Neural progenitor cell (in vitro differentiated cells): ENCODE results near the gene LILRB3. TPM values are rescaled to one million over a fixed set of nuclear protein-coding genes. Genes with fewer than 3 reads are reported as not detected.

Experiments used
- DNase-seq: peaks from one replicate; pipeline ENCODE4 v3.0.0-alpha.2; 2016; ENCODE audit warnings: low spot score
- H2AFZ ChIP-seq: fragments of 200-600 bp; sonication (generic); replicated peaks from 2 replicates; pipeline ENCODE4 v1.6.1; 2016; ENCODE audit warnings: antibody characterized with exemption
- H3F3A ChIP-seq: fragments of 200-600 bp; sonication (generic); 2 replicates; pipeline ENCODE4 v1.6.1; 2016; ENCODE audit warnings: antibody characterized with exemption, low read depth
- H3K27ac ChIP-seq: fragments of 200-600 bp; sonication (generic); 2 replicates; pipeline ENCODE4 v1.5.1; 2016; ENCODE audit warnings: mild to moderate bottlenecking
- H3K27me3 ChIP-seq: fragments of 200-600 bp; sonication (generic); 2 replicates; pipeline ENCODE4 v1.6.1; 2016; ENCODE audit warnings: mild to moderate bottlenecking, moderate library complexity
- H3K36me3 ChIP-seq: fragments of 200-600 bp; sonication (generic); 2 replicates; pipeline ENCODE4 v1.5.1; 2016
- H3K4me1 ChIP-seq: fragments of 200-600 bp; sonication (generic); 2 replicates; pipeline ENCODE4 v1.6.1; 2016; ENCODE audit warnings: mixed run types
- H3K4me2 ChIP-seq: fragments of 200-600 bp; sonication (generic); 2 replicates; pipeline ENCODE4 v1.6.1; 2016
- H3K4me3 ChIP-seq: fragments of 200-600 bp; sonication (generic); 2 replicates; pipeline ENCODE4 v1.5.1; 2016
- H3K79me2 ChIP-seq: fragments of 200-600 bp; sonication (generic); 2 replicates; pipeline ENCODE4 v1.6.1; 2016; ENCODE audit warnings: low read depth
- H3K9ac ChIP-seq: fragments of 200-600 bp; sonication (generic); 2 replicates; pipeline ENCODE4 v1.6.1; 2016
- H3K9me3 ChIP-seq: fragments of 200-600 bp; sonication (generic); 2 replicates; pipeline ENCODE4 v1.5.1; 2016; ENCODE audit warnings: low read depth
- H4K20me1 ChIP-seq: fragments of 200-600 bp; sonication (generic); 2 replicates; pipeline ENCODE4 v1.6.1; 2016; ENCODE audit warnings: low read depth
- H3K27ac Mint-ChIP-seq: 3 replicates; pipeline ENCODE4 v1.8.0; 2021; ENCODE audit warnings: mixed read lengths
- H3K27me3 Mint-ChIP-seq: 2 replicates; pipeline ENCODE4 v1.8.0; 2022; ENCODE audit warnings: low read depth, mild to moderate bottlenecking, inconsistent platforms, moderate library complexity, mixed read lengths; ENCODE audit not compliant: insufficient read depth
- H3K36me3 Mint-ChIP-seq: 3 replicates; pipeline ENCODE4 v1.8.0; 2021; ENCODE audit warnings: mixed read lengths
- H3K4me1 Mint-ChIP-seq: 3 replicates; pipeline ENCODE4 v1.8.0; 2021; ENCODE audit warnings: mixed read lengths
- H3K4me3 Mint-ChIP-seq: 3 replicates; pipeline ENCODE4 v1.8.0; 2021; ENCODE audit warnings: mild to moderate bottlenecking, moderate library complexity, mixed read lengths
- H3K9me3 Mint-ChIP-seq: 3 replicates; pipeline ENCODE4 v1.8.0; 2020; ENCODE audit warnings: mixed read lengths
- EZH2 ChIP-seq: fragments of 200-600 bp; sonication (generic); IDR thresholded peaks from 2 replicates; pipeline ENCODE4 v1.6.1; 2017; ENCODE audit warnings: antibody characterized with exemption, mild to moderate bottlenecking, moderate library complexity
- EZH2phosphoT487 ChIP-seq: fragments of 200-600 bp; sonication (generic); IDR thresholded peaks from 2 replicates; pipeline ENCODE4 v1.6.1; 2017; ENCODE audit warnings: antibody characterized with exemption
- total RNA-seq: library from RNA; depleted of rRNA; stranded (reverse); fragments of >200 nt; gene quantifications from 2 replicates; pipeline ENCODE4 v1.2.3, GENCODE V29; 2015; ENCODE audit warnings: low replicate concordance
- TF ChIP-seq, protein P1 (sequence below): fragments of 200-600 bp; sonication (generic); IDR thresholded peaks from 2 replicates; pipeline ENCODE4 v1.5.1; 2017; ENCODE audit warnings: antibody characterized with exemption, mild to moderate bottlenecking

LILRB3 gene
- total RNA-seq, 1 donor from 2014 or later: not detected

DNA sequence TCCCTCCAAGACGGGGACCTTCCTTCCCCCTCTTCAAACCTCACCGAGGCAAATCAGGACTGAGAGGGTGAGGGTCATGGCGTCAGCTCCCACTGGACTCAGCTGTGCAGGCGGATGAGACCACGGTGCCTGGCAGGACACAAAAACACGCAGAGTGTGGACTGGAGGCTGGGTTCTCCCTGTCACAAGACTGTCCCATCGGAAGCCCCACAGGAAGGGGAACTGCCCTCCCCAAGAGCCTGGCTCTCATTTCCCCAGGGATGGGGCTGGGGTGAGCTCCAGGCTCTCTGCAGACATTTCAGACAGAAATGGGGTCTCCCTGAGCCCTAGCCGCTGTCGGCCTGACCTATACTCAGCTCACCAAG, 34.3 kb upstream of the LILRB3 start, which contains the start of gene LILRB5:
Gene LILRB5 (minus strand): TSS at position 158 of the 365 bp plus-strand sequence. CDS start 80 bp downstream, at position 78.
- H3K27me3 Mint-ChIP-seq: peaks cover 12% of the 10 kb centered on the region
- H3K9ac ChIP-seq: no peak within 1 kb of the TSS
- no peak for DNase-seq

DNA sequence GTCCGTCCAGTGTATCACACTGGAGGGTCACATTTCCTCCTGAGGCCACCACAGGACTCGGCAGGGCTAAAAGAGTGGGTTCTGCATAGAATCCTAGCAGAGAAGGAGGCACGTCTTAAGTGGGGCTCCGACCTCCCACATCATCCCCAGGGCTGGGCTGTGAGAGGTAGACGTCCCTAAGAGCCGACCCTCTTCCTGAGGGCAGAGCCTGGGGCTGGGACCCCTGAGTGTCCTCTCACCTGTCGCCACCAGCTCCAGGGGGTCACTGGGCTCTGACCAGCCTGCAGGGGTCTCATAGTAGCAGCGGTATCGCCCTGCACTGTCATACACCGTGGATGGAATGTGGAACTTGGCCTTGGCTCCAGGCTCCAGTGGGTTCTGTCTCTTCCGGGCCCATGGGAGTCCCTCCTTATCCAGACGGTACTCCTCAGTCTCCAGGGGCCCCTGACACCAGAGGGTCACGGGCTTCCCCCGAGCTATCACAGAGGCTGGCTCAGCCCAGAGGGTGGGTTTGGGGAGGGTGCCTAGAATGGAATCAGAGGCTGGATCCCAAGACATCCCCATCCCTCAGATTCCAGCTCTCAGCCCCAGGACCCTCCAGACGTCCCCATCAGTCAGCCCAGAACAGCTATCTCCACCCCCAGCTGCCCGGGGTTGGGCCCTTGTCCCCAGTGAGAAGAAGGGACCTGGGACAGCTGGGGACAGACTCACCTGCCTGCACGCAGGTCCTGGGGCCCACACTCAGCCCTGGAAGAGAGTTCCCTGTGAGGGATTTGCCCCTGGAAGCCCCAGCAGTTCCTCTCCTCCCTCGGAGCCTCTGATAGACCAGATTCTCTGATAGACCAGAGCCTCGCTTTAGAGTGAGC, 33.7 kb upstream of the LILRB3 start:
- no peaks in the 10 kb centered on the region for H3K27me3 ChIP-seq
- no peaks in the 10 kb centered on the region for H3K9me3 ChIP-seq
- H3K36me3 ChIP-seq: no peaks in the 10 kb centered on the region
- H3K79me2 ChIP-seq: no peaks in the 10 kb centered on the region
- Mint-ChIP-seq H3K27ac (peak overlapping the region; percentile 33), H3K4me3 (no peak overlapping the region), H3K9me3 (no peaks in the 10 kb centered on the region), H3K27me3 (peaks cover 14% of the 10 kb centered on the region), H3K36me3 (peaks cover 3% of the 10 kb centered on the region), H3K4me1 (peaks cover 3% of the 10 kb centered on the region)
- no peak overlapping the region for H3K4me3 ChIP-seq
- no peak overlapping the region for H3K9ac ChIP-seq
- no peak overlapping the region for H2AFZ ChIP-seq
- no peaks in the 10 kb centered on the region for H3K4me1 ChIP-seq
- H3F3A ChIP-seq: no peaks in the 10 kb centered on the region
- no peak for TF ChIP-seq EZH2phosphoT487
- TF ChIP-seq, protein P1, sequence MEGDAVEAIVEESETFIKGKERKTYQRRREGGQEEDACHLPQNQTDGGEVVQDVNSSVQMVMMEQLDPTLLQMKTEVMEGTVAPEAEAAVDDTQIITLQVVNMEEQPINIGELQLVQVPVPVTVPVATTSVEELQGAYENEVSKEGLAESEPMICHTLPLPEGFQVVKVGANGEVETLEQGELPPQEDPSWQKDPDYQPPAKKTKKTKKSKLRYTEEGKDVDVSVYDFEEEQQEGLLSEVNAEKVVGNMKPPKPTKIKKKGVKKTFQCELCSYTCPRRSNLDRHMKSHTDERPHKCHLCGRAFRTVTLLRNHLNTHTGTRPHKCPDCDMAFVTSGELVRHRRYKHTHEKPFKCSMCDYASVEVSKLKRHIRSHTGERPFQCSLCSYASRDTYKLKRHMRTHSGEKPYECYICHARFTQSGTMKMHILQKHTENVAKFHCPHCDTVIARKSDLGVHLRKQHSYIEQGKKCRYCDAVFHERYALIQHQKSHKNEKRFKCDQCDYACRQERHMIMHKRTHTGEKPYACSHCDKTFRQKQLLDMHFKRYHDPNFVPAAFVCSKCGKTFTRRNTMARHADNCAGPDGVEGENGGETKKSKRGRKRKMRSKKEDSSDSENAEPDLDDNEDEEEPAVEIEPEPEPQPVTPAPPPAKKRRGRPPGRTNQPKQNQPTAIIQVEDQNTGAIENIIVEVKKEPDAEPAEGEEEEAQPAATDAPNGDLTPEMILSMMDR: no peak
- TF ChIP-seq EZH2: no peak
- H4K20me1 ChIP-seq: no peaks in the 10 kb centered on the region
- no peak for DNase-seq
- H3K27ac ChIP-seq: no peak overlapping the region
- no peak overlapping the region for H3K4me2 ChIP-seq

More for the DNA sequence above, 34.3 kb upstream of the LILRB3 start, which contains the start of gene LILRB5:
- Histone ChIP-seq H3K4me3 (no peak within 1 kb of the TSS), H3K4me1 (no peaks in the 10 kb centered on the region), H2AFZ (no peak within 1 kb of the TSS), H3K4me2 (no peak within 1 kb of the TSS), H4K20me1 (no peaks in the 10 kb centered on the region), H3K79me2 (no peaks in the 10 kb centered on the region), H3F3A (no peaks in the 10 kb centered on the region), H3K27me3 (no peaks in the 10 kb centered on the region), H3K36me3 (no peaks in the 10 kb centered on the region), H3K9me3 (no peaks in the 10 kb centered on the region), H3K27ac (no peak within 1 kb of the TSS)
- peak within 1 kb of the TSS; percentile 33 for H3K27ac Mint-ChIP-seq
- peaks cover 3% of the 10 kb centered on the region for H3K36me3 Mint-ChIP-seq
- H3K4me3 Mint-ChIP-seq: no peak within 1 kb of the TSS
- peaks cover 3% of the 10 kb centered on the region for H3K4me1 Mint-ChIP-seq
- TF ChIP-seq, protein P1: no peak
- TF ChIP-seq EZH2phosphoT487 (no peak), EZH2 (no peak)
- no peaks in the 10 kb centered on the region for H3K9me3 Mint-ChIP-seq

DNA sequence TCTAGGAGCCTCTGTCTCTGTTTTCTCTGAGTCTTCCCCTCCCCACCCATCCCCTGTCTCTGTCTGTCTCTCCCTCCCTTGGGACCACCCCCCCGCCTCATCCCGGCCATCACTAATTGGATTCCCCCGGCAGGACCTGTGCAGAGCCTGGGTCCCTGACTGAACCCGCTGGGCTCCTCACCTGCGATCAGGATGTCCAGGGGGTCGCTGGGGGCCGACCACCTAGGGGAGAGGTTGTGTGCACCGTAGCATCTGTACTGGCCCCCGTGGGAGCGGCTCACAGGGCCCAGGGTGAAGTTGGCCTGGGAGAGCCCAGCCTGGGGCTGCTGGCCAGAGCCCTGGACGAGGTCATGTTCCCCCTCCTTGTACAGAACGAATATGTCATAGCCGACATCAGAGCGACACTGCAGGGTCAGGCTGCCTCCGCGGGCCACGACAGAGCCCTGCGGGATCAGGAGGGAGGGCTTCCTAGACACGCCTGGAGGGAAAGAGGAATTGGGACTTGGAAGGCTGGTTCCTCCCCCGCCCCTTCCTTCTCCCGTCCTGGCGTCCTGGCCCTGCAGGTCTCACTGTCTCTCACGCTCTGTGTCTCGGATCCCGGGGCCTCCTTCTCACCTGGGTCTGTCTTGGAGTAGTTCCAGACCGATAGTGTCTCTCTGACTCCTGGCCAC, 32.4 kb upstream of the LILRB3 start:
- Mint-ChIP-seq H3K9me3 (no peaks in the 10 kb centered on the region), H3K4me3 (no peak overlapping the region), H3K27me3 (peaks cover 14% of the 10 kb centered on the region), H3K27ac (no peak overlapping the region), H3K36me3 (peaks cover 3% of the 10 kb centered on the region), H3K4me1 (peaks cover 5% of the 10 kb centered on the region)
- H3K9ac ChIP-seq: no peak overlapping the region
- no peak overlapping the region for H3K4me3 ChIP-seq
- TF ChIP-seq EZH2: no peak
- no peak overlapping the region for H2AFZ ChIP-seq
- peaks cover 3% of the 10 kb centered on the region for H3K27me3 ChIP-seq
- no peaks in the 10 kb centered on the region for H3K36me3 ChIP-seq
- no peaks in the 10 kb centered on the region for H3K79me2 ChIP-seq
- no peaks in the 10 kb centered on the region for H3K4me1 ChIP-seq
- no peak overlapping the region for H3K4me2 ChIP-seq
- no peak overlapping the region for H3K27ac ChIP-seq
- DNase-seq: no peak
- H4K20me1 ChIP-seq: no peaks in the 10 kb centered on the region
- no peaks in the 10 kb centered on the region for H3K9me3 ChIP-seq
- no peaks in the 10 kb centered on the region for H3F3A ChIP-seq
